BLaER1 treated with 17β-estradiol and CSF1 and Interleukin-3, amounts not matched to agents 10 nM and 100 nM (cell line): ENCODE results near the gene BICDL2.
A peak's percentile ranks its signal among the peaks of the same experiment; 100 is the strongest.
"Not testable (repeated sequence)": the region's sequence is repeated elsewhere in the genome, so short reads cannot be mapped to it uniquely, and the experiment has no call there.

ENCODE experiments used
- H3K27ac ChIP-seq, 11 experiments: shearing (Covaris generic); formaldehyde crosslinking; 2 replicates each; pipeline ENCODE4 v1.8.1; 2022
- H3K27me3 ChIP-seq, 11 experiments: shearing (Covaris generic); formaldehyde crosslinking; 2 replicates each; pipeline ENCODE4 v1.8.1; 2022
- H3K36me3 ChIP-seq, 11 experiments: shearing (Covaris generic); formaldehyde crosslinking; 2 replicates each; pipeline ENCODE4 v1.8.1; 2022
- H3K4me1 ChIP-seq, 10 experiments: shearing (Covaris generic); formaldehyde crosslinking; 2 replicates each; pipeline ENCODE4 v1.8.1; 2022
- H3K4me2 ChIP-seq, 11 experiments: shearing (Covaris generic); formaldehyde crosslinking; 2 replicates each; pipeline ENCODE4 v1.8.1; 2022
- H3K4me3 ChIP-seq, 10 experiments: shearing (Covaris generic); formaldehyde crosslinking; 2 replicates each; pipeline ENCODE4 v1.8.1; 2022
- H3K9ac ChIP-seq, 11 experiments: shearing (Covaris generic); formaldehyde crosslinking; 2 replicates each; pipeline ENCODE4 v1.8.1; 2022
- H3K9me3 ChIP-seq, 11 experiments: shearing (Covaris generic); formaldehyde crosslinking; replicated peaks in 1 of 11; 2 replicates each; pipeline ENCODE4 v1.8.1; 2022
- H4K20me1 ChIP-seq, 11 experiments: shearing (Covaris generic); formaldehyde crosslinking; 2 replicates each; pipeline ENCODE4 v1.8.1; 2022
- Cebpa-rat ChIP-seq, 11 experiments: shearing (Covaris generic); IDR thresholded peaks; 2 replicates each; pipeline ENCODE4 v1.8.1; 2022

Gene BICDL2, protein sequence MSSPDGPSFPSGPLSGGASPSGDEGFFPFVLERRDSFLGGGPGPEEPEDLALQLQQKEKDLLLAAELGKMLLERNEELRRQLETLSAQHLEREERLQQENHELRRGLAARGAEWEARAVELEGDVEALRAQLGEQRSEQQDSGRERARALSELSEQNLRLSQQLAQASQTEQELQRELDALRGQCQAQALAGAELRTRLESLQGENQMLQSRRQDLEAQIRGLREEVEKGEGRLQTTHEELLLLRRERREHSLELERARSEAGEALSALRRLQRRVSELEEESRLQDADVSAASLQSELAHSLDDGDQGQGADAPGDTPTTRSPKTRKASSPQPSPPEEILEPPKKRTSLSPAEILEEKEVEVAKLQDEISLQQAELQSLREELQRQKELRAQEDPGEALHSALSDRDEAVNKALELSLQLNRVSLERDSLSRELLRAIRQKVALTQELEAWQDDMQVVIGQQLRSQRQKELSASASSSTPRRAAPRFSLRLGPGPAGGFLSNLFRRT

DNA sequence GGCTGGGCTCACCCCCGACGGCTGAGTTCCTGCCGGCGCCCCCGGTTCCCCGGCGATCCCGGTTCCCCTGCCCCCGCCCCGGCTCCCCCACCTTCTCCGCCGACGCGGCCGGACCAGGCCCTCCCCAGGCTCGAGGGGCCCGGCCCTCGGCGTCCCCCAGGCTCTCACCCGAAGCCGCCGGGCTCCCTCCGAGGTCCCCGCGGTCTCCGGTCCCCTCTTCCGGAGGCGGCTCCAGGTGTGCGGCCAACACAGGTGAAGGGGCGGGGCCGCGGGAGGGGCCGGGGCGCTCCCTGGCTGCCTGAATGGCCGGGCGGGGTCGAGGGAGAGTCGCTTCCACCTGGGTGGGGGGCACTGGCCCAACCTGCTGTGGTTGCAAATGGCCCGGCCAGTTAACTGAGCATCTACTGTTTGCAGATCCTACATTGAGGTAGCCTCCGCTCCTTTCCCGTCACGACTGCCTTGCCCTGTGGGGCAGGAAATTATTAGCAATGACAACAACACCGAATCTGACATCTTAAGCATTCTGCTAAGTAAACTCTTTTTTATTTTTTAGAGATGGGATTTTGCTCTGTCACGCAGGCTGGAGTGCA lies at the start of gene BICDL2:
Gene BICDL2 (minus strand): TSS at position 219 of the 590 bp plus-strand sequence. CDS start 1,448 bp downstream, outside the sequence.
- H3K27me3 ChIP-seq = peaks cover 94 to 100% (median 100%) of the 10 kb centered on the region in 11 experiments
- peaks cover 10 to 21% (median 13%) of the 10 kb centered on the region in 10 experiments; a peak in 17 of 20 replicates for H3K4me1 ChIP-seq
- peaks cover 0 to 44% (median 7%) of the 10 kb centered on the region in 11 experiments; a peak in 11 of 22 replicates for H4K20me1 ChIP-seq
- H3K9me3 ChIP-seq = no peaks in the 10 kb centered on the region
- peak within 1 kb of the TSS in 8 of 10 experiments; percentile 9 to 51 (median 36); a peak in 8 of 20 replicates for H3K4me3 ChIP-seq
- no peak for TF ChIP-seq Cebpa-rat (IDR thresholded peaks at IDR 0.05)
- H3K36me3 ChIP-seq = no peaks in the 10 kb centered on the region
- peak within 1 kb of the TSS; percentile 46 to 87 (median 62); a peak in 20 of 22 replicates for H3K4me2 ChIP-seq
- H3K9ac ChIP-seq = peak within 1 kb of the TSS in 3 of 11 experiments; percentile 2 to 57 (median 41); a peak in 1 of 22 replicates
- H3K27ac ChIP-seq = no peak within 1 kb of the TSS

DNA sequence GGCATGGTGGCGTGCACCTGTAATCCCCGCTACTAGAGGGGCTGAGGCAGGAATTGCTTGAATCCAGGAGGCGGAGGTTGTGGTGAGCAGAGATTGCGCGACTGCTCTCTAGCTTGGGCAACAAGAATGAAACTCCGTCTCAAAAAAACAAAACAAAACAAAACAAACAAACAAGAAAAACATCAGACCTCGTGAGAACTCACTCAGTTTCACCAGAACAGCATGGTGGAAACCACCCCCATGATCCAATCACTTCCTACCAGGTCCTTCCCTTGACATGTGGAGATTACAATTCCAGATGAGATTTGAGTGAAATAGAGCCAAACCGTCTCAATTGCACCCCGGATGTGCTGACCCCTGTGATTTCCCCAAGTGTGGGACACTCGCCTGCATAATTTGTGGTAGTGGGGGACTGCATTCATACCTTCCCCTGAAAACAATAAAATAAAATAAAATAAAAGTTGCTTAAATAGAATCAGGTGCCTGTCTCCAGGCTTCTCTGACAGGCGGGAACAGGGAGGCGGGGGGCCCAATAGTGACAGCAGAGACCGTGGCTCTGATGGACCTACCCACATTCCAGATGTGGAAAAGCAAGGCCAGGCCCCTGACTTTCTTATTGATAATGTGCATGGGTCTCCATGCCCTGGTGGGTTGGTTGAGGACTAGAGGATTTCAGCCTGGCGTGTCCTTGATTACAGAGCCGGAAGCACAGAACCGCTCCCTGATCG lies 49.3 kb upstream of the BICDL2 start:
- TF ChIP-seq Cebpa-rat (IDR thresholded peaks at IDR 0.05) = no peak
- Histone ChIP-seq H3K4me1 (peaks cover 31 to 60% (median 48%) of the 10 kb centered on the region in 10 experiments), H3K4me2 (peak overlapping the region; percentile 80 to 100 (median 90)), H3K9me3 (peaks cover 0 to 5% (median 4%) of the 10 kb centered on the region in 11 experiments; a peak in 18 of 22 replicates), H3K4me3 (peak overlapping the region in 8 of 10 experiments; percentile 39 to 62 (median 48); a peak in 15 of 20 replicates), H3K9ac (peak overlapping the region; percentile 44 to 76 (median 63); a peak in 18 of 22 replicates), H3K27me3 (no peaks in the 10 kb centered on the region), H3K27ac (peak overlapping the region; percentile 51 to 79 (median 65); a peak in 21 of 22 replicates), H4K20me1 (no peaks in the 10 kb centered on the region), H3K36me3 (peaks cover 0 to 3% (median 0%) of the 10 kb centered on the region in 11 experiments; a peak in 3 of 22 replicates)

DNA sequence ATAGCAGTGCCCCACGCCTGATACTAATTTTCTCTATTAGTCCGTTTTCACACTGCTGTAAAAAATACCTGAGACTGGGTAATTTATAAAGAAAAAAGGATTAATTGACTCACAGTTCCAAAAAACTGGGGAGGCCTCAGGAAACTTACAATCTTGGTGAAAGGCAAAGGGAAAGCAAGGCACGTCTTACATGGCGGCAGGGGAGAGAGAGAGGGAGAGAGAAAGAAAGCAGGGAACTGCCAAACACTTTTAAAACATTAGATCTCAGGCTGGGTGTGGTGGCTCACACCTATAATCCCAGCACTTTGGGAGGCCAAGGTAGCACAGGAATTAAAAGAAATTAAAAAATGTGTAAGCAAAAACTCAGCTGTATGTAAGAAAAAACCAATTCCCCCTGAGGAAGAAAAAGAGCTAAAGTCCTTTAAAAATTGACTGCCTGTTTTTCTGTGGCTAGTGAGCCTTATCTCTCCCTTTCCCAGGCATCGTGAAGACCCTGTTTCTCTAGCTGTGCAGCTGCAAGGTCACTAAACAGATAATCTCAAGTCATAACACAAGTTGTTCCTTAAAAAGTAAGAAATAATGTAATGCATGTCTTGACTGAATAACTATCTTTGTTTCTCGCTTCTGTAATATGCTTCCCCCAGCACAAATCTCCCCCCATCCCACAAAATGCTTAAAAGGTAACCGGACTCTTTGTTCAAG lies 48.4 kb upstream of the BICDL2 start:
- peaks cover 0 to 14% (median 13%) of the 10 kb centered on the region in 11 experiments; a peak in 19 of 22 replicates for H3K9me3 ChIP-seq
- TF ChIP-seq Cebpa-rat (IDR thresholded peaks at IDR 0.05) = no peak
- 0 out of 22 replicates have a peak overlapping the region, but pooled peaks of 1 of the 11 experiments have one; percentile 15 for H3K27ac ChIP-seq
- H3K4me1 ChIP-seq = peaks cover 31 to 57% (median 47%) of the 10 kb centered on the region in 10 experiments
- no peak overlapping the region for H3K4me3 ChIP-seq
- no peaks in the 10 kb centered on the region for H3K27me3 ChIP-seq
- H3K4me2 ChIP-seq = peak overlapping the region; percentile 14 to 100 (median 90); a peak in 18 of 22 replicates
- peaks cover 0 to 12% (median 0%) of the 10 kb centered on the region in 11 experiments; a peak in 4 of 22 replicates for H3K36me3 ChIP-seq
- no peaks in the 10 kb centered on the region for H4K20me1 ChIP-seq
- no peak overlapping the region; a peak in 1 of 22 replicates for H3K9ac ChIP-seq

DNA sequence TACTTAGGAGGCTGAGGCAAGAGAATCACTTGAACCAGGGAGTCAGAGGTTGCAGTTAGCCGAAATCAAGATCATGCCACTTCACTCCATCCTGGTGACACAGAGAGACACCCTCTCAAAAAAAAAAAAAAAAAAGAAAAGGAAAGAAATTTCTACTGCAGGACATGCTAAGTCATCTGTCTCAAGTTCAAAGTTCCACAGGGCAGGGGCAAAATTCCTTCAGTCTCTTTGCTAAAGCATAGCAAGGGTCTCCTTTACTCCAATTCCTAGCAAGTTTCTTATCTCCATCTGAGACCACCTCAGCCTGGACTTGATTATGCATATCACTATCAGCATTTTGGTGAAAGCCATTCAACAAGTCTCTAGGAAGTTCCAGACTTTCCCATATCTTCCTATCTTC lies 47.7 kb upstream of the BICDL2 start:
- H3K36me3 ChIP-seq = peaks cover 0 to 17% (median 0%) of the 10 kb centered on the region in 11 experiments; a peak in 4 of 22 replicates
- no peaks in the 10 kb centered on the region for H3K27me3 ChIP-seq
- no peaks in the 10 kb centered on the region for H4K20me1 ChIP-seq
- H3K9ac ChIP-seq = no peak overlapping the region
- H3K4me3 ChIP-seq = no peak overlapping the region
- no peak overlapping the region for H3K27ac ChIP-seq
- peaks cover 31 to 57% (median 47%) of the 10 kb centered on the region in 10 experiments for H3K4me1 ChIP-seq
- peak overlapping the region in 9 of 11 experiments; percentile 28 to 100 (median 85); a peak in 6 of 22 replicates for H3K4me2 ChIP-seq
- peaks cover 0 to 21% (median 19%) of the 10 kb centered on the region in 11 experiments; a peak in 19 of 22 replicates for H3K9me3 ChIP-seq
- TF ChIP-seq Cebpa-rat (IDR thresholded peaks at IDR 0.05) = no peak

DNA sequence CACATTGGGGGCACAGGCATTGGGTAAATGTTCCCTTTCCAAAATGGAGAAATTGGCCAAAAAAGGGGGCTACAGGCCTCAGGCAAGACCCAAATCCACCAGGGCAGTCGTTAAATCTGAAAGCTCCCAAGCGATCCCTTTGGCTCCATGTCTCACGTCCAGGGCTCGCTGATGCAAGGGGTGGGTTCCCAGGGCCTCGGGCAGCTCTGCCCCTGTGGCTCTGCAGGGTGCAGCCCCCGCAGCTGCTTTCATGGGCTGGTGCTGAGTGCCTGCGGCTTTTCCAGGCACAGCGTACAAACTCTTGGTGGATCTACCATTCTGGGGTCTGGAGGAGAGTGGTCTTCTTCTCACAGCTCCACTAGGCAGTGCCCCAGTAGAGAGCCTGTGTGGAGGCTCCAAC lies 46.7 kb upstream of the BICDL2 start:
- not testable (repeated sequence) for H3K9ac ChIP-seq, H3K27me3 ChIP-seq, H3K4me3 ChIP-seq, H3K27ac ChIP-seq, H3K4me2 ChIP-seq, H4K20me1 ChIP-seq
- peaks cover 0 to 29% (median 27%) of the 10 kb centered on the region in 11 experiments; a peak in 19 of 22 replicates for H3K9me3 ChIP-seq
- peaks cover 0 to 17% (median 0%) of the 10 kb centered on the region in 11 experiments; a peak in 5 of 22 replicates for H3K36me3 ChIP-seq
- H3K4me1 ChIP-seq = peaks cover 30 to 50% (median 40%) of the 10 kb centered on the region in 10 experiments

DNA sequence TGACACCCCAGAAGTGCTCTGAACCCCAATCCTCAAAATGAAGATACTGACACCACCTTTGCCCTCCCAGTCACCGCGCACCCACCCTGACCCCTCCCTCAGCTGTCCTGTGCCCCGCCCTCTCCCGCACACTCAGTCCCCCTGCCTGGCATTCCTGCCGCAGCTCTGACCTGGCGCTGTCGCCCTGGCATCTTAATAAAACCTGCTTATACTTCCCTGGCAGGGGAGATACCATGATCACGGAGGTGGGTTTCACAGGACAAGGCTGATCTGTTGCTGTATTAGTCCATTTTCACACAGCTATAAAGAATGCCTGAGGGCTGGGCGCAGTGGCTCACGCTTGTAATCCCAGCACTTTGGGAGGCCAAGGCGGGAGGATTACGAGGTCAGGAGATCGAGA lies 45.2 kb upstream of the BICDL2 start:
- H3K27me3 ChIP-seq = not testable (repeated sequence)
- H3K4me1 ChIP-seq = peaks cover 20 to 50% (median 39%) of the 10 kb centered on the region in 10 experiments

DNA sequence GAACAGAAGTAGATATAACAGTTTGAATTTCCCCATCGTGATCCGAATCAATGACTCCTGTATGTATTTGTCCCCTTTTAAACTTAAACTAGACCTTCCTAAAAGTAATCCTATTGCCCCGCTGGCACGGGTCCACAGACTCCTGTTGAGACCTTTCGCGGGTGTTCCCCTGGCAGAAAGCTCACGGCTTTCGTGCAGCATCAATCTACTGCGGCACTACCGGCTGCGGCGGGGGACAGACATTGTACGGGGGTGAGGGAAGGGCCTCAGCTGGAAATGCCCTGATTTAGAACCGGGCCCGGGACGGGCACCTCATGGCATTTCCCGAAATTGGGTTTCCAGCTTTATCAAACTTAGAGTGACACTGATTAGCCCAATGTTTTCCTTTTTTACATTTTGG lies 43.3 kb upstream of the BICDL2 start:
- H3K4me3 ChIP-seq = no peak overlapping the region
- TF ChIP-seq Cebpa-rat (IDR thresholded peaks at IDR 0.05) = no peak
- peaks cover 11 to 52% (median 47%) of the 10 kb centered on the region in 11 experiments; a peak in 20 of 22 replicates for H3K9me3 ChIP-seq

More for the DNA sequence above, 45.2 kb upstream of the BICDL2 start:
- not testable (repeated sequence) for H3K4me2 ChIP-seq, H3K27ac ChIP-seq, H3K4me3 ChIP-seq, H3K9ac ChIP-seq, H4K20me1 ChIP-seq
- peaks cover 9 to 44% (median 41%) of the 10 kb centered on the region in 11 experiments; a peak in 20 of 22 replicates for H3K9me3 ChIP-seq
- peaks cover 0 to 31% (median 10%) of the 10 kb centered on the region in 11 experiments; a peak in 8 of 22 replicates for H3K36me3 ChIP-seq

More for the DNA sequence above, 43.3 kb upstream of the BICDL2 start:
- no peak overlapping the region for H3K27ac ChIP-seq
- H4K20me1 ChIP-seq = no peaks in the 10 kb centered on the region
- H3K4me1 ChIP-seq = peaks cover 23 to 50% (median 39%) of the 10 kb centered on the region in 10 experiments
- H3K9ac ChIP-seq = no peak overlapping the region
- no peaks in the 10 kb centered on the region for H3K27me3 ChIP-seq
- no peak overlapping the region for H3K4me2 ChIP-seq
- H3K36me3 ChIP-seq = peaks cover 0 to 32% (median 10%) of the 10 kb centered on the region in 11 experiments; a peak in 8 of 22 replicates
